Fibroblast of lung (primary cell): ENCODE results near the gene FUBP3.

ENCODE experiments used
- EZH2 ChIP-seq: IDR thresholded peaks from 2 replicates; pipeline ENCODE4 v1.5.1; 2012; ENCODE audit warnings: low read length, control low read depth, mild to moderate bottlenecking; ENCODE audit errors: missing control alignments
- TF ChIP-seq, protein P1 (sequence below), 2 donors: IDR thresholded peaks in 1 of 2; conservative IDR thresholded peaks in 1 of 2; 1 replicate in 1 of 2; 2 replicates in 1 of 2; pipeline ENCODE4 v1.5.1; 2011 to 2012; ENCODE audit warnings: low read length in 2 of 2, control low read depth in 1 of 2, inconsistent platforms in 1 of 2, low read depth in 1 of 2, mild to moderate bottlenecking in 1 of 2

DNA sequence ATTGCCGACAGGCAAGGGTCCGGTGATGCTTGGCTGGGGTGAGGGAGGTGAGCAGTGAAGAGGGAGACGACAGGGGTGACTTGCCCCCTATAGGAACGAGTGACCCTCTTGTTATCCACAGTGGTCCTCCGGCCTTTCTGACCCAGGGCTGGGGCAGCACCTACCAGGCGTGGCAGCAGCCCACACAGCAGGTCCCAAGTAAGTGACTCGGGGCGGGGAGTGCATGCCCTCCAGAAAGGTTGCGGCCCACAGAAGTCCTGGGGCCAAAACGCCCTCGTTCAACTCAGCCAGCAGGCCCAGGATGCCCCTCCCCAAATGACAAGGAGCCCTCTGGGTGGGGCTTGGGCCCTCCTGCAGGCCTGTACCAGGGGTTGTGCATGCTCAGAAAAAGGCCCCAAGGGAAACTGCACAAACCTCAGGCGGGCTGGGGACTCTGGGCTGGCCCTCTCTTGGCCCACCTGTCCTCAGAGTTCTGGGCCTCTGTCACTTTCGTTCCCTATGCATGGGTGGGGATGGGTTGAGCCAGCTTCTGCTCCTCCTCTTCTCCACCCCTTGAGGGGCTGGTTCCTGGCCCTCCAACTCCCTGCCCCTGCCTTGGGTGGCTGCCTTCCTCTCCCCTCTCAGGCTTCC lies 52.8 kb downstream of the FUBP3 start:
- TF ChIP-seq, protein P1, sequence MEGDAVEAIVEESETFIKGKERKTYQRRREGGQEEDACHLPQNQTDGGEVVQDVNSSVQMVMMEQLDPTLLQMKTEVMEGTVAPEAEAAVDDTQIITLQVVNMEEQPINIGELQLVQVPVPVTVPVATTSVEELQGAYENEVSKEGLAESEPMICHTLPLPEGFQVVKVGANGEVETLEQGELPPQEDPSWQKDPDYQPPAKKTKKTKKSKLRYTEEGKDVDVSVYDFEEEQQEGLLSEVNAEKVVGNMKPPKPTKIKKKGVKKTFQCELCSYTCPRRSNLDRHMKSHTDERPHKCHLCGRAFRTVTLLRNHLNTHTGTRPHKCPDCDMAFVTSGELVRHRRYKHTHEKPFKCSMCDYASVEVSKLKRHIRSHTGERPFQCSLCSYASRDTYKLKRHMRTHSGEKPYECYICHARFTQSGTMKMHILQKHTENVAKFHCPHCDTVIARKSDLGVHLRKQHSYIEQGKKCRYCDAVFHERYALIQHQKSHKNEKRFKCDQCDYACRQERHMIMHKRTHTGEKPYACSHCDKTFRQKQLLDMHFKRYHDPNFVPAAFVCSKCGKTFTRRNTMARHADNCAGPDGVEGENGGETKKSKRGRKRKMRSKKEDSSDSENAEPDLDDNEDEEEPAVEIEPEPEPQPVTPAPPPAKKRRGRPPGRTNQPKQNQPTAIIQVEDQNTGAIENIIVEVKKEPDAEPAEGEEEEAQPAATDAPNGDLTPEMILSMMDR (conservative IDR thresholded peaks at IDR 0.05 in 1 of 2, IDR thresholded peaks at IDR 0.05 in 1 of 2; ENCODE audit: low read depth in 1 of 2, low read length in 2 of 2) = no peak
- TF ChIP-seq EZH2 = no peak
